ENCODE measurements around the gene SFI1.

Gene SFI1

DNA sequence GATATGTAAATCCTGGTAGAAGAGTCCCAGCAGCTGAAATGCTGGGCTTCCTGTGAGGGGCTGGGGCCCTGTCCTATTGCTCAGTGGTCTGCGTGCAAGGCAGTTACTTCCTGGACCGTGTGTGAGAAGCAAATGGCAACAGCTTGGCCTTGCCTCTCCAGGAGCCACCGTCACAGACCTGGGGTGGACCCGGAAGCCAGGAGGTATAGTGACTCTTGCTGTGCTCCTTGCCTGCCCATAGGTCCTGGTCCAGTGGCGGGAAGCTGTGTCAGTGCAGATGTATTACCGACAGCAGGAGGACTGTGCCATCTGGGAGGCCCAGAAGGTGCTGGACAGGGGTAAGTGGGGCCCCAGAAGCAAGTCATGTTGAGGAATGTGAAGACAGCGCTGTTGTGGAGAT lies 111.4 kb downstream of the SFI1 start:
- Histone ChIP-seq H3K27me3 (ENCODE audit: control insufficient read depth, insufficient read depth, low read length) (no peaks in the 10 kb centered on the region), H3K9me3 (ENCODE audit: control insufficient read depth, insufficient read depth, low read length) (no peaks in the 10 kb centered on the region), H3K27ac (ENCODE audit: low read length) (no peak overlapping the region), H3K4me3 (ENCODE audit: low read length) (no peak overlapping the region), H3K36me3 (ENCODE audit: control insufficient read depth, insufficient read depth, low read length) (peaks cover 2% of the 10 kb centered on the region; the same call in 1 of the 2 replicates), H3K4me1 (ENCODE audit: control insufficient read depth, insufficient read depth, low read length) (no peaks in the 10 kb centered on the region)
- no peak for DNase-seq (ENCODE audit: low read depth, low spot score)
- WGBS (ENCODE audit: insufficient coverage, insufficient read length): no CpG with 5 or more reads among the region's 7 CpGs

DNA sequence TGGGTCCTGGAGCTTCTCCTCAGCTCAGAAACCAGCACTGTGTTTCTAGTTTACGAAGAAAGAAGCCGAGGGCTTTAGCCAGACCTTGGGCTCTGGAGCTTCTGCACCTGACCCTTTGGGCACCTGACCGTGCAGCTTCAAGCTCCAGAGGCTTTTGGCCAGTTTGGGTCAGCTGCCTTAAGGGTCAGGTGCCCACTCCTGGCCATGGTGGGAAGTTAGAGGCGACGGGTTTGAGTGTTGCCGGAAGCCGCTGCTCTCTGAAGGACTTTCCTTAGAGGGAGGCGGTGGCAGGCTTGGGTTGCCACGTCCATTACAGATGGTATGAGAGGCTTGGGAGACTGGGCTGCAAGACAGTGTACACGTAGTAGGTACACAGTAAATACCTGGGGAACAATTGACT lies 113.4 kb downstream of the SFI1 start:
- Histone ChIP-seq H3K27me3 (ENCODE audit: control insufficient read depth, insufficient read depth, low read length) (no peaks in the 10 kb centered on the region), H3K4me3 (ENCODE audit: low read length) (no peak overlapping the region), H3K27ac (ENCODE audit: low read length) (no peak overlapping the region), H3K4me1 (ENCODE audit: control insufficient read depth, insufficient read depth, low read length) (no peaks in the 10 kb centered on the region), H3K9me3 (ENCODE audit: control insufficient read depth, insufficient read depth, low read length) (no peaks in the 10 kb centered on the region), H3K36me3 (ENCODE audit: control insufficient read depth, insufficient read depth, low read length) (no peaks in the 10 kb centered on the region; the same call in 1 of the 2 replicates)
- no peak for DNase-seq (ENCODE audit: low read depth, low spot score)
- WGBS (ENCODE audit: insufficient coverage, insufficient read length): no CpG with 5 or more reads among the region's 10 CpGs

DNA sequence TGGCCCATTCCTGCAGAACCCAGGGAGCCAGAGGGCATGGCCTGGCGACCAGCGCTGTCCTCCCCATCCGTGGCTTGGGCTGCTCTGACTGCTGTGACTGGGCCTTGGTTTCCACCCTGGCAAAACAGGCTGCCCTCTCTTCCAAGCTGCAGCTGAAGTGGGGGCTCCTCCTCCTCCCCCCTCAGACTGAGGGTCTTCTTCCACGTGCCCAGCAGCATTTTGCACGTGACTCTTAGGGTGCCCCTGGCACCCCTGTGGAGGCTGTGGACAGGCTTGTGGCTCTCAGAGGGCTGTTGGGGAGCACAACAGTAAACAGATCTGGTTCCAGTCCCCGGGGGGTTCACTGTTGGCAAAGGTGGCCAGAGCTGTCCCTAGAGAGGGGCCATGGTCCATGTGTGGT lies 114.3 kb downstream of the SFI1 start:
- DNase-seq (ENCODE audit: low read depth, low spot score): no peak
- Histone ChIP-seq H3K27ac (ENCODE audit: low read length) (no peak overlapping the region), H3K27me3 (ENCODE audit: control insufficient read depth, insufficient read depth, low read length) (no peaks in the 10 kb centered on the region), H3K9me3 (ENCODE audit: control insufficient read depth, insufficient read depth, low read length) (no peaks in the 10 kb centered on the region), H3K36me3 (ENCODE audit: control insufficient read depth, insufficient read depth, low read length) (no peaks in the 10 kb centered on the region; the same call in 1 of the 2 replicates), H3K4me3 (ENCODE audit: low read length) (no peak overlapping the region), H3K4me1 (ENCODE audit: control insufficient read depth, insufficient read depth, low read length) (no peaks in the 10 kb centered on the region)
- WGBS (ENCODE audit: insufficient coverage, insufficient read length): no CpG with 5 or more reads among the region's 6 CpGs

DNA sequence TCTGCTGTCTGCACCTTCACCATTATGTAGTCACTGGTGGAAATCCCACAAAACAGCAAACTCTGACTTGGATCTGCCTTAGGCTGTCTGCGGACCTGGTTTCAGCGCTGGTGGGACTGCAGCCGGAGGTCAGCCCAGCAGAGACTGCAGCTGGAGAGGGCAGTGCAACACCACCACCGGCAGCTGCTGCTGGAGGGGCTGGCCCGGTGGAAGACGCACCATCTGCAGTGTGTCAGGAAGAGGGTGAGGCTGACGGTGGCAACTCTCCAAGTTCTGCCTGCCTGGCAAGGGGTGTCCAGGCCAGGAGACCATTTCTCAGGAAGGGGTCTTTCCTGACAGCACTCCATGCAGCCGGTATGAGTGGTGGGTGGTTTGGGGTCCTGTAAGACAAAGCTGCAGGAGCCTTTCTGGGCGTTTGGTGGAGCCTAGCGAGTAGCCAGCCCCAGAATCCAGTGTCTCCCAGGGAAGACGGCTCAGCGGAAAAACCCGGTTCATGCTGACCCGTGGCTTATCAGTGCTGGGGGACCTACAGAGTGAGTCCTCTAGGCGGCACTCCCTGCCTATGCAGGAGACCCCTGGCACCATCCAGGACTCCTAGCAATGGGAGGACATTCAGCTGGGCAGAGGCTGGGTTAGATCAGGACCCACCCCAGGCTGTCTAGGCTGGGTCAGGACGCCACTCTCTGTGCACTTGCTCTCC lies 114.9 kb downstream of the SFI1 start:
- no peak for DNase-seq (ENCODE audit: low read depth, low spot score)
- no peak overlapping the region for H3K27ac ChIP-seq (ENCODE audit: low read length)
- no peaks in the 10 kb centered on the region for H3K4me1 ChIP-seq (ENCODE audit: control insufficient read depth, insufficient read depth, low read length)
- no peaks in the 10 kb centered on the region; the same call in 1 of the 2 replicates for H3K36me3 ChIP-seq (ENCODE audit: control insufficient read depth, insufficient read depth, low read length)
- no peaks in the 10 kb centered on the region for H3K9me3 ChIP-seq (ENCODE audit: control insufficient read depth, insufficient read depth, low read length)
- H3K4me3 ChIP-seq (ENCODE audit: low read length): no peak overlapping the region
- no peaks in the 10 kb centered on the region for H3K27me3 ChIP-seq (ENCODE audit: control insufficient read depth, insufficient read depth, low read length)
- no CpG with 5 or more reads among the region's 16 CpGs for WGBS (ENCODE audit: insufficient coverage, insufficient read length)

DNA sequence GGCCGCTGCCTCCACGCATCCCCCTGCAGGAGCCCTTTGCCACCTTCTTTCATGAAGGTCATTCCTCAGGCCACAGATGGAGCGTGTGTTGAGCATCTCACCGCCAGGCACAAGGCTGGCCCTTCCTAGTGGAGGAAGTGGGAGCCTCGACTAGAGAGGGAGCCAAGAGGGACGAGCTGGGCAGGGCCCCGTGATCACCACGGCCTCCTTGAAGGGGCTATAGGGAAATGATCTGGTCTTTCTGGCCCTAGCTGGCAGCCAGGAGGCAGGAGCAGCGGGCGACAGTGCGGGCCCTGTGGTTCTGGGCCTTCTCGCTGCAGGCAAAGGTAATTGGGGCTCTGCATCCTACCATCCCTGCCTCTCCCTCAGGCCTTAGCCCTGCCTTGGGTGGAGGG lies 116.6 kb downstream of the SFI1 start:
- WGBS (ENCODE audit: insufficient coverage, insufficient read length): no CpG with 5 or more reads among the region's 12 CpGs
- no peak overlapping the region for H3K27ac ChIP-seq (ENCODE audit: low read length)
- no peaks in the 10 kb centered on the region for H3K4me1 ChIP-seq (ENCODE audit: control insufficient read depth, insufficient read depth, low read length)
- no peaks in the 10 kb centered on the region for H3K27me3 ChIP-seq (ENCODE audit: control insufficient read depth, insufficient read depth, low read length)
- DNase-seq (ENCODE audit: low read depth, low spot score): no peak
- H3K9me3 ChIP-seq (ENCODE audit: control insufficient read depth, insufficient read depth, low read length): no peaks in the 10 kb centered on the region
- H3K4me3 ChIP-seq (ENCODE audit: low read length): no peak overlapping the region
- H3K36me3 ChIP-seq (ENCODE audit: control insufficient read depth, insufficient read depth, low read length): no peaks in the 10 kb centered on the region; the same call in 1 of the 2 replicates

DNA sequence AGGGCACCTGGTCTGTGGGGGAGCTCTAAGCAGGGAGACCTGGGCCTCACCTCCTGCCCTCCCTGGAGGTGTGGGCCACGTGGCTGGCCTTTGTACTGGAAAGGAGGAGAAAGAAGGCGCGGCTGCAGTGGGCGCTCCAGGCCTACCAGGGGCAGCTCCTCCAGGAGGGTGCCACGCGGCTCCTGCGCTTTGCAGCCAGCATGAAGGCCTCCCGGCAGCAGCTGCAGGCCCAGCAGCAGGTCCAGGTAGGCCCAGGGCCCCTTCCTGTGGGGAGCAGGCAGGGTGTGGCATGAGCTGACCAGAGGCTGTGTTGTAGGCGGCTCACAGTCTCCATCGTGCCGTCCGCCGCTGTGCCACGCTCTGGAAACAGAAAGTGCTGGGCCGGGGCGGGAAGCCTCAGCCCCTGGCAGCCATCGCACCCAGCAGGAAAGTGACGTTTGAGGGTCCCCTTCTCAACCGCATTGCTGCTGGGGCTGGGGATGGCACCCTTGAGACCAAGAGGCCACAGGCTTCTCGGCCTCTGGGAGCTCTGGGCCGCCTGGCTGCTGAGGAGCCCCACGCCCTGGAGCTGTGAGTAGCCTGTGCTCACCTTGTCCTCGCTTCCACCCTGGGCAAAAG lies 117.1 kb downstream of the SFI1 start:
- DNase-seq (ENCODE audit: low read depth, low spot score): no peak
- Histone ChIP-seq H3K4me3 (ENCODE audit: low read length) (no peak overlapping the region), H3K36me3 (ENCODE audit: control insufficient read depth, insufficient read depth, low read length) (no peaks in the 10 kb centered on the region; the same call in 1 of the 2 replicates), H3K27ac (ENCODE audit: low read length) (no peak overlapping the region), H3K4me1 (ENCODE audit: control insufficient read depth, insufficient read depth, low read length) (no peaks in the 10 kb centered on the region), H3K9me3 (ENCODE audit: control insufficient read depth, insufficient read depth, low read length) (no peaks in the 10 kb centered on the region), H3K27me3 (ENCODE audit: control insufficient read depth, insufficient read depth, low read length) (no peaks in the 10 kb centered on the region)
- no CpG with 5 or more reads among the region's 23 CpGs for WGBS (ENCODE audit: insufficient coverage, insufficient read length)

DNA sequence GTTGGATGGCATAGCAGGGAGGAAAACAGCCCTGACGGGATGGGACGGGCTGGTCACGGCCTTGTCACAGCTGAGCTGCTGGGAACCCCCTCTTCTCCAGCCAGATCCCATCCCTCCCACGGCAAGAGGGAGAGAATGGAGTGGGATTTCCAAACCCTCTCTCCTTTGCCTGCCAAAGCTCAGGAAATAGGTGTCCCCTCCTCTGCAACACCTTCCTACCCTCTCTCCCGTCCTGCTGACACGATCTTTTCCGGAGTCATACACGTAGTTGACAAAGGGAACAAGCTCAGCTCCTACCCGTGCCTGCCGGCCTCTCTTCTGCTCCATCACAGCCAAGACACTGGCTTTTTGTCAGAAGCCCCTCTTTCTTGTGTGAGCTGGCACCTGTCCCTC lies 117.6 kb downstream of the SFI1 start:
- WGBS (ENCODE audit: insufficient coverage, insufficient read length): no CpG with 5 or more reads among the region's 10 CpGs

DNA sequence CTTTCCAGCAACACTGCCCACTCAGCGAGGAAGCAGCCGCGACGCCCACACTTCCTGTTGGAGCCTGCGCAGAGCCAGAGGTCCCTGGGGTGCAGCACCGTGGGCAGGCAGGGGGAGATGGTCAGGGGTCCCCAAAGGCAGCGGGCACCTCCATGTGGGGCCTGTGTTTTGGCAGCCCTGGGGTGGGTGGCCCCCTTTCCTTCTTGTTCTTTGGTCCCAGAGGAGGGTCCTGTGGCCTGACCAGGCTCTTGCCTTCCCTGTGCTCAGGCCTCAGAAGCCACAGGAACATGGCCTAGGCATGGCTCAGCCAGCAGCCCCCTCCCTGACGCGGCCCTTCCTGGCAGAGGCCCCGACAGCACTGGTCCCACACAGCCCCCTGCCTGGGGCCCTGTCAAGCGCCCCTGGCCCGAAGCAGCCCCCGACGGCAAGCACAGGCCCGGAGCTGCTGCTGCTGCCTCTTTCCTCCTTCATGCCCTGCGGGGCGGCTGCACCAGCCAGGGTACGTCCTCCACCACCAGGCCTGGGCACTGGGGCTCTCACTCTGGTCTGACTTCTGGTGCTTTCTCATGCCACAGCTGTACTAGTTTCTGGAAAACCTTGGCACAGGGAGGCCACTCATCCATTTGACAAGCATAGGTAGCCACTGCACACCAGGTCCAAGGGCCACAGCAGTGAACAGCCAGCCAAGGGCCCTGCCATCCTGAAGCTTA lies 118.6 kb downstream of the SFI1 start:
- Histone ChIP-seq H3K36me3 (ENCODE audit: control insufficient read depth, insufficient read depth, low read length) (peaks cover 7% of the 10 kb centered on the region), H3K27ac (ENCODE audit: low read length) (no peak overlapping the region), H3K4me1 (ENCODE audit: control insufficient read depth, insufficient read depth, low read length) (no peaks in the 10 kb centered on the region), H3K4me3 (ENCODE audit: low read length) (no peak overlapping the region), H3K9me3 (ENCODE audit: control insufficient read depth, insufficient read depth, low read length) (no peaks in the 10 kb centered on the region), H3K27me3 (ENCODE audit: control insufficient read depth, insufficient read depth, low read length) (no peaks in the 10 kb centered on the region)
- WGBS (ENCODE audit: insufficient coverage, insufficient read length): no CpG with 5 or more reads among the region's 18 CpGs
- no peak for DNase-seq (ENCODE audit: low read depth, low spot score)

More for the DNA sequence above, 117.6 kb downstream of the SFI1 start:
- Histone ChIP-seq H3K27me3 (ENCODE audit: control insufficient read depth, insufficient read depth, low read length) (no peaks in the 10 kb centered on the region), H3K4me1 (ENCODE audit: control insufficient read depth, insufficient read depth, low read length) (no peaks in the 10 kb centered on the region), H3K4me3 (ENCODE audit: low read length) (no peak overlapping the region), H3K36me3 (ENCODE audit: control insufficient read depth, insufficient read depth, low read length) (peaks cover 3% of the 10 kb centered on the region), H3K27ac (ENCODE audit: low read length) (no peak overlapping the region), H3K9me3 (ENCODE audit: control insufficient read depth, insufficient read depth, low read length) (no peaks in the 10 kb centered on the region)
- no peak for DNase-seq (ENCODE audit: low read depth, low spot score)

DNA sequence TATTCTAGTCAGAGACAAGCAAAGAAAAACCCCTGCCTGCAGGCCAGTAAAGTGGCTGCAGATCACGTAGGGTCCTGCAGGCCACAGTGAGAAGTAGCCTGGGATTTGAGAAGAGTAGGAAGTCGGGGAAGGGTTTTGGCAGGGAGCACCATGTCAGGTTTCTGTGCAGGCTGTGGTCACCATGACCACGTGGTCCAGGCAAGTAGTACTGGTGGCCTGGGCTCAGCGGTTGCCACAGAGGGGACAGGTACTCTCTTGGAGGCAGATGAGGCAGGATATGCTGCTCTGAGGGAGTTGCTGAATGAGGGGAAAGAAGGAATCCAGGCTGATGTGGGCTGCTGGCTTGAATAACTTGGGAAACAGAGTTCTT lies 119.1 kb downstream of the SFI1 start:
- Histone ChIP-seq H3K27ac (ENCODE audit: low read length) (no peak overlapping the region), H3K9me3 (ENCODE audit: control insufficient read depth, insufficient read depth, low read length) (no peaks in the 10 kb centered on the region), H3K4me1 (ENCODE audit: control insufficient read depth, insufficient read depth, low read length) (no peaks in the 10 kb centered on the region), H3K4me3 (ENCODE audit: low read length) (no peak overlapping the region), H3K27me3 (ENCODE audit: control insufficient read depth, insufficient read depth, low read length) (no peaks in the 10 kb centered on the region), H3K36me3 (ENCODE audit: control insufficient read depth, insufficient read depth, low read length) (peaks cover 10% of the 10 kb centered on the region)
- no CpG with 5 or more reads among the region's 4 CpGs for WGBS (ENCODE audit: insufficient coverage, insufficient read length)
- DNase-seq (ENCODE audit: low read depth, low spot score): no peak

DNA sequence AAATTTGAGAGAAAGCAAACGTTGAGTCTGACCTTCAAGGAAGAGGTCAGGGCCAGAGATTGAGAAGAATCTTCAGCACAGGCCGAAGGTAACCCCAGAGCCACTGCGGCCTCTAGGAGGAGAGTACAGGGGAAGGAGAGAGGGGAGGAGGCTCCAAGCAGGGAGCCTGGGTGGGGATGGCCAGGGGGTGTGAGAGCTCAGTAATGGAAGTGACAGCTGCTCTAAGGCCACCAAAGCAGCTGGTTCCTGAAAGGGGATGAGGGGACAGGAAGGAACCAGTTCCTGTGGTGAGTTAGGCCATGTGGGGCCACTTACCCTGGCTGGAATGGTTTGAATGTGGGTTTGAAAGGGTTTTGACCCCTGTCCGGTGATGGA lies 119.6 kb downstream of the SFI1 start:
- H3K4me1 ChIP-seq (ENCODE audit: control insufficient read depth, insufficient read depth, low read length): no peaks in the 10 kb centered on the region
- H3K27ac ChIP-seq (ENCODE audit: low read length): no peak overlapping the region
- DNase-seq (ENCODE audit: low read depth, low spot score): no peak
- no peaks in the 10 kb centered on the region for H3K27me3 ChIP-seq (ENCODE audit: control insufficient read depth, insufficient read depth, low read length)
- no peaks in the 10 kb centered on the region for H3K9me3 ChIP-seq (ENCODE audit: control insufficient read depth, insufficient read depth, low read length)
- H3K36me3 ChIP-seq (ENCODE audit: control insufficient read depth, insufficient read depth, low read length): peaks cover 10% of the 10 kb centered on the region
- WGBS (ENCODE audit: insufficient coverage, insufficient read length): no CpG with 5 or more reads among the region's 4 CpGs
- no peak overlapping the region for H3K4me3 ChIP-seq (ENCODE audit: low read length)

Measured in iPS DF 6.9 (cell line).